Stimulated activated CD8-positive, alpha-beta memory T cell treated with anti-CD3 and anti-CD28 coated beads, Interleukin-4, amount 100 ng/mL, for 48 hours (primary cell): ENCODE measurements around the gene CADPS.
"Not testable (repeated sequence)": the region's sequence is repeated elsewhere in the genome, so short reads cannot be mapped to it uniquely, and the experiment has no call there.

ENCODE experiments used
- DNase-seq: peaks from one replicate; pipeline ENCODE4 v3.0.0-alpha.2; 2020

CADPS gene

DNA sequence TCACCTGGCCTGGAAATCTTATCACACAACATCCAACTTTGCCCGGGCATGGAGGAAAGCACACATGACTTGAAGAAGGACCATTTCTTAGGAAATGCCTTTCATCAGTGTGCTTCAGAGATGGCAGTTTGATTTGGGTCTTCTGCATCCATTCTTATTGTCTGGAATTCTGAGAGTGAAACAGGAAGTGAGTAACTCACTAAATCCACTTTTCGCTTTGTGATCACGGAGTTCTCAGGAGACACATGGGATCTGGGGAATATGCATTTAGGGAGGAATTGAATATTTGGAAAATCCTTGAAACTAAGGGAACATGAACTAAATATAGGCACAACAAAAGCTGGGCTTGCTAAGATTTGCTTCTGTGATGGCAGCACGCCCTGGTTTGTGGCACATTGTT is 289.4 kb downstream of the CADPS start:
- DNase-seq = no peak

DNA sequence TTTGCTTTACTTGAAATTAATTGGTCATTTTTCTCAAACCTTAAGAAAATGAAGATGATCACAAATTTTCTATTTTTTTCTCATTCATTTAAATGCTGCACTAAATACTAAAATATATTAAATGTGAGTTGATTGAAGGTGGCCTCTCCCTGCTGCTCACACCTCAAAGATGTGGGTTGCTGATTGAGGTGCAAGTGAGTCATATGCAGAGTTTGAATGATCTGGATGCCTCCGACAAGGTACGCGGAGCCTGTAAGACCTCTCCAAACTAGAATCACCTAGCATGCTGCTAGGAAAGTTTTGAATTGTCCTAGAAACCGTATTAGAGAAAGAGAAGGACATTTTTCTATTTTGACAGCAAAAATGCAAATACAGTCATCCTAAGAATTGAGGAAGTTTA is 290.6 kb downstream of the CADPS start:
- DNase-seq = no peak

GRCh38 chr3:62582495-62583172 is 292.6 kb downstream of the CADPS start:
- no peak for DNase-seq

DNA sequence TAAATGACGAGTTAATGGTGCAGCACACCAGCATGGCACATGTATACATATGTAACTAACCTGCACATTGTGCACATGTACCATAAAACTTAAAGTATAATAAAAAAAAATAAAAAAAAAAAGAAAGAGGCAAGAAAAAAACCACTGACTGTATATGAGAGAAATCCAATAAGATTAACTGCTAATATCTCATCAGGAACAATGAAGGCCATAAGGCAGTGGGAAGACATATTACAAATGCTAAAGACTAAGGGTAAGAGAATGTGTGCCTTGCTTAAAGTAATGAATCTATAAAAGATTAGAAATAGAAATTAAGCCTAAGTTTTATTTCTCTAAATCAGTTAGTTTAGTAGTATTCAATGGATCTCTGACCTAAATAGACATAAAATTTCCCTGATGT is 294.7 kb downstream of the CADPS start:
- DNase-seq = not testable (repeated sequence)

DNA sequence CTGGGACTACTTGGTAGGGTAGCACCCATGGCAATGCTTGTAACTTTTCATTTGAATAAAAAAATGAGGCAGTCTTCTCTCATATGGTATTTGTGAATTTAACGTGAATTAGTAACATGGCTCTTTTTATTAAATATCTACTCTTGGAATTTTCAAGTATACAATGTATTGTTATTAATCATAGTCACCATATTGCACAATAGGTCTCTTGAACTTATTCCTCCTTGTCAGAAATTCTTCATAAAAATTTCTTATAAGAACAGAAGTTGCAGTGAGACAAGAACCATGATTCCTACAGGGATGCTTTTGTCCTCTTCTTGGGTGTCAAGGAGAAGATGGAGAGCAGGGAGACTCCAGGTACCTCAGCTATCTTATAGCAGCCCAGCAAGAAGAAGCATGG is 298.1 kb downstream of the CADPS start:
- DNase-seq = no peak

- DNase-seq = no peak
These were observed 300.8 kb downstream of the CADPS start for GRCh38 chr3:62574266-62574898.

- DNase-seq = no peak
These were observed 303.3 kb downstream of the CADPS start for GRCh38 chr3:62571916-62572315.

DNA sequence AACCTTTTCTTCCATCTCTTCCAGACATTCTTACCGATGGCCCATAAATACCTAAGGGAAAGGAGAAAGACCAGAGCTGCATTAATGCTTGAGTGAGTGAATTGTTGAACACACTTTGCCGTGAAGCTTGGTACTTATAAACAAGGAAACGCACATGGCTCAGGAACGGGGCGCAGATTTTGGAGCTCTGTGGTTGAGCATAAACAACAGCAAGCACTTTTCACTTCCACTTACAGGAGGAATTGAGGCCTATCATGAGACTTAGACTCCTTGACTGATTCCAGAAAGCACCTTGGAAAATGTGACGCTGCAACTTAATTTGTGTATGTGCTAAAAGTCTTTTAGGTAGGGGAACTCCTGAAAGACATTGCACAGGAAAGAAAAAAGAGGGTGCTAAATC is 304.3 kb downstream of the CADPS start:
- no peak for DNase-seq

DNA sequence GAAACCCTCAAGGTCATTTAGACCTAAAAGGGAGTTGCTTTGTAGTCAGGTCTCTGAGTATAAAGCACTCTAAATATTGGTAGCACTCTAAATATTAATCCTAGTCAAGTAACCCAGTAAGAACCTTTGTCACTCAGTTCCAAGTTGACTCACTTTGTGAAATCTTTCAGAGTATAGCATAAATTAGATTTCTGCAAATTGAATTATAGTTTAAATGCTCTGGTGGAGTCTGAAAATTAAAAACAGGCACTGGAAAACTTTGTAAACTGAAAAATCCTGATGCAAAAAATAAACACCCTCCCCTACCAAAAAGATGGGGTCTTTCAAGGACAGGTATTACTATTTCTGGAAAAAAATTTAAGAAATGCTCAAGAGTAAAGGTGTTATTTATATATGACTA is 305.6 kb downstream of the CADPS start:
- DNase-seq = no peak

GRCh38 chr3:62567097-62568021 is 307.9 kb downstream of the CADPS start:
- DNase-seq = no peak

DNA sequence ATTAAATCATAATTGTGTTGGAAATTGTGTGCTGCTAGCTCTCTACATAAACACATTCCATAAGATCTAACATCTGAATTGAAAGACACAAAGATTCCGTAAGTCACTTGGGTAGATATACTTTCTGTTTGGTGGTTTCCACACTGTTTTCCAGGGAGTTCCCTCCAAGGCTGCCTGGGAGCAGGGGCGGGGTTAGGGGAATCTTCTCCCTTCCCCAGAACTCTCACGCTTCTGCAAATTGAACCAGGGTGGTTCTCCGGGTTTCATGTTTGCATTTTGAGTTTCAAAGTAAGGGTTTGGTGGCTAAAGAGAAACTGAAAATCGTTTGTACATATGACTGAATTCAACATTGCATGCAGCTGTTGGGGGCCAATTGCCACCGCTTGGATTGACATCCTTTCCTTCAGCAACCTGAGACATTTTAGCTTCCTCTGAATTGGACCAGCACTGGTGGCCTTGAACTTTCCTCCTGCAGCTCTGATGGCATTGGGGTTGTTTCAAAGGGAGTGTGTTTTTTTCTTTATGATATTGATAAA is 309.1 kb downstream of the CADPS start:
- no peak for DNase-seq

DNA sequence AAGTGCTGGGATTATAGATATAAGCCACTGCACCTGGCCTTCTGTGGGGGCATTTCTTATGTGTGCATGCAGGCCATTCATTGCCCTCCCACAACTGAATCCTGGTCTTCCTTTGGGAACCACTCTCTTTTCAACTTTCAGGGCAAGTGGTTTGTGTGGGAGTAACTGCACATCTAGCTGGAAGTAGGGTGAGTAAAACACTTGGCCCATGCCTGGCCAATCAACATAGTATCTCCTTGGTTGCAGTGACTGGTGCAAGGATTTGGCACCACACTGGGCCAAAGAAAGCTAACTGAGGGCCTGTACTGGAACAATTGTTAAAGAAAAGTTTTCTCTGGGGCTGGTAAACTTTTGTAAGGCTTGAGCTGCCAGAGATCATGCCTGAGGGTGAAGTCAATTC is 312.6 kb downstream of the CADPS start:
- no peak for DNase-seq

DNA sequence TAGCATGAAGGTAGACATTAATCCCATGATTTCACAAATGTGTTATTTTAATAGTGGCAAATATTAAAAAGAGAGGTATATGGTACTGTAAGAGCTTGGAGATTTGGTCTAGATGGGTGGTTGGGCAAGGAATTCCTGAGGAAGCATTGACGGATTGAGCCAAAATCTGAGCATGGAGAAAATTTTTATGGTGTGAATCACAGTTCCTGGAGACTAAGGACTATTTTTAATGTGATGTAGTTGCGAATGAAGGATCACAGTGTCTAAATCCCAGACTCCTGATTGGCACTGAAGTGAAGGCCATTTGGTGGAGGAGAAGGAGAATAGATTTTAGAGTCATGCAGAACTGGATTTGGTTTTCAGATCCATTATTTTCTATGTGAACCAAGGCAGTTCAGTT is 313.2 kb downstream of the CADPS start:
- no peak for DNase-seq

DNA sequence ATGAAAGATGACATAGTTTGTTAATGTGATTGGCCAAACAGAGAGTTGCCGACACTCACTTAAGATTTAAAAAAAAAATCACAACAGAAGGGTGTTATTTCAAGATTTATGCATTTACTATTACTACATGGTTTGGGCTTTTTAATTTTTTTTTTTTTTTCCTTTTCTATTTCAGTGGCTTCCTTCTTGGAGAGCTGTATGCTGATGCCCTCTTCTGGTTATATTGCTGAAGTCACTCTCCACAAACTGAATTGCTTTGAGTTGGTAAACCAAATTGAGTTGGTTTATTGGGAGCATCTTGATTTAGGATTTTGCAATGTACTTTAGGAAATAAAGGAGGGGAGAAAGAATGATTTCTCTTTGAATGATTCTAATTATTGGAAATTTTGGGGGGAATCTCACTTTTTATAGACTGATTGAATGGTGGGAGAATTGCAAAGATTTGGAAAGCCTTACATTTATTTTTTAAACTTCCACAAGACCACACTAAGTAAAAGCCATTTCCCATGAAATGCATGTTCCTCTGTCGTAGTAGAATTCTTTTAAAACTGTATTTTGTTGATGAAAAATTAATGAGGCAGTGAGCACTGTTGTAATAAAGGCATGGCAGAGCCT is 315.3 kb downstream of the CADPS start:
- no peak for DNase-seq

GRCh38 chr3:62558549-62559112 is 316.6 kb downstream of the CADPS start:
- no peak for DNase-seq

DNA sequence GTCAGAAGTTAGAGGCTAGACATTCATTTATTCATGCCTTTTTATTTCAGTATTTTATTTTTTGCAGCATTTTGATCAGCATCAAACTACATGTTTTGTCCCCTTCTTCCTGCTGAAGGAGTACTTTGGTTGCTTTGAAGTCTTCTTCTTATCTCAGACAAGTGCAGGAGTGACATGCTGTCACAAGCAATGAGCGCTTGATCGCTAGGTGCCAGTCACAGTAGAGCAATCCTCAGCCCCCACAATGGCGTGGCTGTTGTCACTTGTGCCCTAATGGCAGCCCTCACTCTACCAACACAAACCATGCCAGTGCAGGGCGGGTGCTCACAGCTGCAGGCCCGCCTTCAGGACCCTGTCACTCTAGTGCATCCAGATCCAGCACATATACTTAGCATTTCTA is 317.2 kb downstream of the CADPS start:
- no peak for DNase-seq

DNA sequence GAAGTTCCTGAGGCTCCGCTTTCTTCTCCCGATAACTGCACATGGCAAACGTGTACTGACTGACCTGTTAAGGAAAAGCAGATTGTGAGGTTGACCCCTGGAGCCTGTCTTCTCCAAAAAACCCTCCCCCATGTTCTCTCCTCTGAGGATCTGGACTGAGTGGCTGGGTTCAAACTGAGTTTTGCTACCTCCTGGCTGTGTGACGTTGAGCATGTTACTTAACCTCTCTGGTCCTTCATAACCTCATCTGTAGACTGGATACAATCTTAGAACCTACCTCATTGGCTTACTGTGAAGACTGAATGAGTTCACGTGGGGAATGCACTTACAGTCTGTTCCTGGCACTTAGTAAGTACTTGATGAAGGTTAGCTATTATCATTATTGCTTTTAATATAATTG is 317.8 kb downstream of the CADPS start:
- no peak for DNase-seq

DNA sequence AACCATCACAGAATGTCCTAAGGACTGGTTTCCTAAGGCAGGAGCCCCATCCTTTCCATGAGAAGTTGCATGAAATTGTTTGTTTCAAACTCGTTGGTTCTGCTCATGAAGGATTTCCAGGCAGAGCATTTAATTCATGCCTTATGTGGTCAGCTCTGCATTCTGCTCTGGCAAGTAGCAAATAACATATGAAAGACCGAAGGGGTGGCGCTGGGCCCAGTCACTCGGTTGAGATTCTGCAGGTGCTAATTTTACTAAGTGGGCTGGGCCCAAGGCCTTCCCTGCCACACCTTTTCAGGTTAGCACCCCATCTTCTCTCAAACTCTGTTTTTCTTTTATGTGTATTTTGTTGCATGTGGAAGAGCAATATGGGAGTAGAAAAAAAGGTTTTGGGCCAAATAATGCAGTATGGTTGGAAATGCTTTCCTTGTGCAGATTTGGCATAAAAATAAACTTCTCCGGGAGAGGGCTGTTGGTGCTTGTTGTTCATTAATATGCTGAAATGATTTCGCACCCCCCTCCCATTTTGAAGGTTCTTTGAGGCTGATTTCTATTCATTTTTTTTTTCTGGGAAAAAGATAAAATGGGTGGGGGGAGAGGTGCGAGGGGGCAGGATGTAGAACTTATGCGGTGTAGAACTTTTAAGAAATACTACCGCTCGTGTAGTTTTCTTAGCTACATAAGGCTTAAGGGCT is 318.9 kb downstream of the CADPS start:
- no peak for DNase-seq

- DNase-seq = no peak
These were observed 320.9 kb downstream of the CADPS start for GRCh38 chr3:62554264-62554799.

DNA sequence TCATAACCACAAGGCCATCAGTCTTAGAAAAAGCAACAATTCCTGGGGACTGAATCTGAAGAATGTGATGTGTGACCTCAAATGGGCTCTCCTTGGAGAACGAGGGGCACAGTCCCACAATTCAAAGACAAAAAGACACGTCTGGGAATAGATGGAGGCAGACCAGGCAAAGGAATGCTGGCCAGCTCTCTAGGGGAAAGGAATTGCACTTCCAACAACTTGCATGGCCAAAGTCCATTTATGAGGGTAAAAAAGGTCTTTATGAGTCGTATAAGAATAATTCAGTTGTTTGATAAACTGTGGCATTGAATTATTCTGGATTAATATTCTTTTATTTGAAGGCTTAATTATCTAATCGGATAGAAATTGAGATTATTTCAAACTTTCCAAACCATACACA is 321.4 kb downstream of the CADPS start:
- no peak for DNase-seq

GRCh38 chr3:62551556-62551955 is 323.7 kb downstream of the CADPS start:
- DNase-seq = no peak

DNA sequence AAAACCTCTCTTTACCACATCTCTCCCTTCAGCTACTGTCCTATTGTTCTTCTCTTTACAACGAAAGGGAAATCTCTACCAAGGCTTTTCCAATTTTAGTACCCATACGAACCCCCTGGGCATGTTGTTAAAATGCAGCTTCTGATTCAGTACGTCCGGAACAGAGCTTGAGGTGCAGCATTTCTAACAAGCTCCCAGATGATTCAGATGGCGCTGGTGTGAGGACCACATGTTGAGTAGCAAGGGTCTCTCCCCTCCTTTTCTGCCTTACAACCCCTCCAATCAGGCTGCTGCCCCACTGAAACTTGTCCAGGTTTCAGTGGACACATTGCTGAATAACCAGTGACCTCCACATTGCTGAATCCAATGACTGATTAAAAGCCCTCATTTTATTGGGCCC is 324.8 kb downstream of the CADPS start:
- no peak for DNase-seq
